ENCODE measurements around the gene TSFM.

GRCh38 chr12:57816855-57817151 is 34.2 kb downstream of the TSFM start:
- no peak for TF ChIP-seq POLR2AphosphoS5 (IDR thresholded peaks at IDR 0.05; ENCODE audit: insufficient read depth in 1 of 2, low read depth in 1 of 2)
- no peak for TF ChIP-seq POLR2A (IDR thresholded peaks at IDR 0.05)
- TF ChIP-seq, protein P1, sequence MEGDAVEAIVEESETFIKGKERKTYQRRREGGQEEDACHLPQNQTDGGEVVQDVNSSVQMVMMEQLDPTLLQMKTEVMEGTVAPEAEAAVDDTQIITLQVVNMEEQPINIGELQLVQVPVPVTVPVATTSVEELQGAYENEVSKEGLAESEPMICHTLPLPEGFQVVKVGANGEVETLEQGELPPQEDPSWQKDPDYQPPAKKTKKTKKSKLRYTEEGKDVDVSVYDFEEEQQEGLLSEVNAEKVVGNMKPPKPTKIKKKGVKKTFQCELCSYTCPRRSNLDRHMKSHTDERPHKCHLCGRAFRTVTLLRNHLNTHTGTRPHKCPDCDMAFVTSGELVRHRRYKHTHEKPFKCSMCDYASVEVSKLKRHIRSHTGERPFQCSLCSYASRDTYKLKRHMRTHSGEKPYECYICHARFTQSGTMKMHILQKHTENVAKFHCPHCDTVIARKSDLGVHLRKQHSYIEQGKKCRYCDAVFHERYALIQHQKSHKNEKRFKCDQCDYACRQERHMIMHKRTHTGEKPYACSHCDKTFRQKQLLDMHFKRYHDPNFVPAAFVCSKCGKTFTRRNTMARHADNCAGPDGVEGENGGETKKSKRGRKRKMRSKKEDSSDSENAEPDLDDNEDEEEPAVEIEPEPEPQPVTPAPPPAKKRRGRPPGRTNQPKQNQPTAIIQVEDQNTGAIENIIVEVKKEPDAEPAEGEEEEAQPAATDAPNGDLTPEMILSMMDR (IDR thresholded peaks at IDR 0.05), result no peak

All from vagina (tissue), 2 donors.